ENCODE measurements around the gene LCN15.
"Not testable (repeated sequence)": the region's sequence is repeated elsewhere in the genome, so short reads cannot be mapped to it uniquely, and the experiment has no call there.

Gene LCN15

DNA sequence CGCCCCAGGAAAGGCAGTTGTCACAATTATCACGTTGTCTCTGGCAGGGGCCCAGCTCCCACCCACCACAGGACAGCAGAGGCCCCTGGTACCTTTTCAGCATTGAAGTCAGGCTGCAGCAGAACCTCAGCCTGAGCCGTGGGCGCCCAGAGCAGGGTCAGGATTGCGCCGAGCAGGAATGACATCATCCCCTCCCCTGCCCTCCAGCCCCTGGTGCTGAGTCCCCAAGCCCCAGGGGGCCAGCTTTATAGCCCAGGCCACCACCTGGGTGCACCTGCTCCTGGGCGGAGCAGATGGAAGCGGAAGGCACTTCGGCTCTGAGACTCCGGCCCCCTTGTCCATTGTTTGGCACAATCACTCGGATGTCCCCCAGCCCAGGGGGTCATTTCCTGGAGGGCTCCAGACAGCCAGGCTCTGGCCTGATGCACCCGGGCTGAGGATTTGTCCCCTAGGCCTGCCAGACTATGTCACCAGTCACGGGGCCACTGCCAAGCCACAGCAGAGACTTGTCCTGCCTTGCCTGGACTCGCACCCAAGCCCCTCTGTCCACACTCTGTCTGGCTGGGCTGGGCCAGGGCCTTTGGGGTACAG, at the start of gene LCN15:
TSS of gene LCN15 (minus strand) at position 218 of the 591 bp plus-strand sequence. CDS start at position 188, 30 bp downstream.
- no peak for DNase-seq (ENCODE audit: low read depth)

DNA sequence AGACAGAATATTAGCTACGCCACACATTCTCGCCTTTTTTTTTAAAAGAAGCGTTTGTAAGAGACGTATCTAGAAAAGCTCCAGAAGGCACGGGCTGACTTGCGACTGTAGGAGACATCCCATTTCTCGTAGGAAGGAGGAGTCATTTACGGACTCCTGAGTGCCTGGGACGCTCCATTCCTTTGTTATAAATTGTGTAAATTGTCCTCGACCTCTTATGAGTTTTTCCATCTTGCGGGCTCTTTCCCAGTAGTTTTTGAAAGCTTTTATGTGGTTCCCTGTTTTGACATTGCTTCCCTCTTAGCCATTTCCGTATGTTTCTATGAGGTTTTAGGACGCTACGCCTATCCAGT, 44.5 kb upstream of the LCN15 start:
- no peak for DNase-seq (ENCODE audit: low read depth)

DNA sequence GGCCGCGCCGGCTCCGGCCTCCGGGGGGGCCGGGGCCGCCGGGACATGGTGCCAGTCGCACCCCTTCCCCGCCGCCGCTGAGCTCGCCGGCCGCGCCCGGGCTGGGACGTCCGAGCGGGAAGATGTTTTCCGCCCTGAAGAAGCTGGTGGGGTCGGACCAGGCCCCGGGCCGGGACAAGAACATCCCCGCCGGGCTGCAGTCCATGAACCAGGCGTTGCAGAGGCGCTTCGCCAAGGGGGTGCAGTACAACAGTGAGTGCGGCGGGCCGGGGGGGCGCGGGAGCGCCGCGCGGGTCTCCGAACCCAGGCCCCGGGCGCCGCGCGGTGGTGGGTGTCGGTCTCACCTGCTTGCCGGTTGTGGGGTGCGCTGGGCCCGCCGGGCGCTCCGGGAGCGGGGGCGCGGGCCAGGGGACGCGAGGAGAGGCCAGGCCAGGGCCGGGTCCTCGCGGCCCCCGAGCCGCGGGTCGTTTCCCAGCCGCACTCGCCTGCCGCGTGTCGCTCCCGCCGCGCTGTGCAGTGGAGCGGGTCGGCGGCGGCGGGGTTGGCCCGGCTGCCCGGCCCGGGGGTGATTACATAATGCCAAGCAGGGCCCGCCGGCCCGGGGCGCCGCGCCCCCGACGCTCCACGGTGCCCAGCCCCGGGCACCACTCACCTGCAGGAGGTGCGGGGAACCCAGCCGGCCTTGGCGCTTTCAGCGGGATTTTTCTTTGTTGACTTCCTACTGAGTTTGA, 43.9 kb upstream of the LCN15 start:
- DNase-seq (ENCODE audit: low read depth), result no peak

DNA sequence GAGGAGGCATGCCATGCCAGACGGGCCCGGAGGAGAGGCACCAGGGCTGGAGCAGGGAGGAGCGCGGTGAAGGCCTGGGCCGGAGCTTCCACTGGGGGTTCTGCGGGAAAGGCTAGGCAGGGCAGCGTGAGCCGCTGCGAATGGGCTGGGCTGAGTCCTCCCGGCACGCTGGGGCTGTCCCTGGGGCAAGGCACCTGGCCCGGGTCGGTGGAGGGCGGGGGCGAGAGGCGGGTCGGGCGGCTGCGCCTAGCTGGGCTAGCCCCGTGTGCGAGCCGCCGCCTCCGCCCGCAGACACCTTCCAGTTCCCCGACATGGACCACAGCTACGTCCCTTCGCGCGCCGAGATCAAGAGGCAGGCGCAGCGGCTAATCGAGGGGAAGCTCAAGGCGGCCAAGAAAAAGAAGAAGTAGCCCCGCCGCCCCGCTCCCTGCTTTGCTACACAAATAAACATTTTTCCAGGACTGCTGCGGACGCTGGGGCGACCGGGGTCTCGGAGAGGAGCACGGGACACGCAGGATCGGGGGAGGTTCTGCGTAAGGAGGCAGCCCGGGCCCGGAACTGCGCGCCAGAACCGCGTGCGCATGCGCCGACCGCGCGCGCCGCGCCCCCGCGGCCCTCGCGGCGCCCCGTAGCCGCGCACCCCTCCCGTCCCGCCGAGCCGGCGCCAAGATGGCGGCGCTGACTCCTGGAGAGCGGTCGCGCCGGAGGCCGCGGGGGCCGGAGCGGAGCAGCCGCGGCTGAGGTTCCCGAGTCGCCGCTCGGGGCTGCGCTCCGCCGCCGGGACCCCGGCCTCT, 43.2 kb upstream of the LCN15 start, which contains the start of gene RABL6:
TSS of gene RABL6 (plus strand) at position 668 of the 794 bp plus-strand sequence. CDS start 249 bp downstream, outside the sequence.
- DNase-seq (ENCODE audit: low read depth), result peak; percentile 60

DNA sequence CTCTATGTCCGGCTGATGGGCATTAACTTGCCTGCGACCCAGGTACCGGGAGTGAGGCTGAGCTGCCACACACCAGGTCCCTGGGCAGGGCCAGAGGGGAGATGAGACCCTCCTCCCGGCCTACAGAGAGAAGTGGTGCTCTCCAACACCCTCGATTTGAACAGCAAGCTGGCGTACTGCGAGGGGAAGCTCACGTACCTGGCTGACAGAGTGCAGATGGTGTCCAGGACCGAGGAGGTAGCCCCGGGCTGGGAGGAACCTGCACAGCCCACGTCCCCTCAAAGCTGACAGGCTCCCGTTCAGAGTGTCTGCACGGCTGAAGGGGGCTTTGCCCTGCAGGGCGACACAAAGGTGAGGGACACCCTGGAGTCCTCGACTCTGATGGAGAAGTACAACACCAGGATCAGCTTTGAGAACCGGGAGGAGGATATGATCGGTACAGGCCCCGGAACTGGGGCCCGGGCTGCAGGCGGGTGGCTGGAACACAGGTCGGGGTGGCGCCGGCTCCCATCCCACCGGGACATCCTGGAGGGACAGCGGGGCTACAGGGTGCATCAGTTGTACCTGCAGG, 42.4 kb upstream of the LCN15 start:
- DNase-seq (ENCODE audit: low read depth), result no peak

DNA sequence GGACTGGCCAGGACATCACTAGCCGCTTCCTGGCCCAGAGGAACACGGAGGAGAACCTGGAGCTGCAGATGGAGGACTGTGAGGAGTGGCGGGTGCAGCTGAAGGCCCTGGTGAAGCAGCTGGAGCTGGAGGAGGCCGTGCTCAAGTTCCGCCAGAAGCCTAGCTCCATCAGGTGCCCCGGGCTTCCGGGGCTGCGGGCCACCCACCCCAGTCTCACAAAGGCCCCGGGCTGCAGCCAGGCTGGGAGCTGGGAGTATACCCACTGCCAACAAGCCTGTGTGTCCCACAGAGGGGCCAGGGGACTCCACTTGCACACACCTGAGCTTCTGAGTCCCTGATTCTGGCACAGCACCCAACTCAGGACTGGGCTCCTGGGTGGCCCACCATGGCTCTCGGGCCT, 41.7 kb upstream of the LCN15 start:
- DNase-seq (ENCODE audit: low read depth), result no peak

- DNase-seq (ENCODE audit: low read depth), result no peak
Observed at GRCh38 chr9:136805207-136805740, 41.0 kb upstream of the LCN15 start.

GRCh38 chr9:136804509-136805206, 40.3 kb upstream of the LCN15 start:
- no peak for DNase-seq (ENCODE audit: low read depth)

GRCh38 chr9:136803551-136804508, 39.5 kb upstream of the LCN15 start:
- no peak for DNase-seq (ENCODE audit: low read depth)

GRCh38 chr9:136803009-136803550, 38.8 kb upstream of the LCN15 start:
- not testable (repeated sequence) for DNase-seq (ENCODE audit: low read depth)

DNA sequence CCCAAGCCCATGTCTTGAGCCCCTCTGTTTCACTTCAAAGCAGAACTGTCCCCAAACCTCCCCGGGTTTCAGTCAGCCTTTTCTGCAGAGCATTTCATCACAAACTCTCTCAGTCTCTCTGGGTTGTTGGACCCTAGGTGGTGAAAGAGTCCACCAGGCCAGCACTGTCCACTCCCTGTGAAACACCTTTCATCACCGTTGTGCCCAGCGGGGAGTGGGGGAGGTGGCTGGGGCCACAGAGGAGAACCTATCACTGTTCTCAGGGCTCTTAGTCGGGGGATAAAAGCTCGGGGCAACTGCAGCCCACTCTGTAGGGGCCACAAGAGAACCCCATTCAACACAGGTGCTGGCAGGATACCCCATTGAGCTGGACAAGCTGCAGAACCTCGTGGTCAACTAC, 38.0 kb upstream of the LCN15 start:
- no peak for DNase-seq (ENCODE audit: low read depth)

DNA sequence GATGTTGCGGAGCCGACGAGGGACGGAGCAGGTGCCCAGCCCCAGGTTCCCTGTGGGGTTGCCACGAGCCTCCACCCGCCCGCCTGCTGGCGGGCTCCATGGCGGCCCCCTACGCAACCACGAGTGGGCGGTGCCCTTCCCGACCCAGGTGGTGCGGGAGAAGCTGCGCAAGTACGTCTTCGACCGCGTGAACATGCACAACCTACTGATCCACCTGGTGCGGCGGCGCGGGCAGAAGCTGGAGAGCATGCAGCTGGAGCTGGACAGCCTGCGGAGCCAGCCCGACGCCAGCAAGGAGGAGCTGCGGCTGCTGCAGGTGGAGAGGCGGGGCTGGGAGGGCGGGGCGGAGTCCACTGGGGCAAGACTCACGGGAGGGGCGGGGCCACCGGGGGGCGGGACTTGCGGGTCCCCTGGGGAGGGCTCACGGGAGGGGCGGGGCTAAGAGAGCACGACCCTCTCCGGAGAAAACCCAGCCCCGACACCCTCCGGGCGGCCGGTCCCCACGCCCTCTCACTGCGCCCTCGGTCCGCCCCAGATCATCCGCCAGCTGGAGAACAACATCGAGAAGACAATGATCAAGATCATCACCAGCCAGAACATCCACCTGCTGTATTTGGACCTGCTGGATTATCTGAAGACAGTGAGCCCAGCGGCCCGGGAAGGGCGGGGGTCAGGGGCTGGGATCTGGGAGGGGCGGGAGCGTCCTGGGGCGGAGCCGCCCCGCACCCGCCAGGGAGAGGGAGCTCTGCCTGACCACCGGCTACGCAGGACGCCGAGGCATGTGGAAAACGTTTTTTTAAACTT, 35.7 kb upstream of the LCN15 start:
- DNase-seq (ENCODE audit: low read depth), result peak; percentile 89

DNA sequence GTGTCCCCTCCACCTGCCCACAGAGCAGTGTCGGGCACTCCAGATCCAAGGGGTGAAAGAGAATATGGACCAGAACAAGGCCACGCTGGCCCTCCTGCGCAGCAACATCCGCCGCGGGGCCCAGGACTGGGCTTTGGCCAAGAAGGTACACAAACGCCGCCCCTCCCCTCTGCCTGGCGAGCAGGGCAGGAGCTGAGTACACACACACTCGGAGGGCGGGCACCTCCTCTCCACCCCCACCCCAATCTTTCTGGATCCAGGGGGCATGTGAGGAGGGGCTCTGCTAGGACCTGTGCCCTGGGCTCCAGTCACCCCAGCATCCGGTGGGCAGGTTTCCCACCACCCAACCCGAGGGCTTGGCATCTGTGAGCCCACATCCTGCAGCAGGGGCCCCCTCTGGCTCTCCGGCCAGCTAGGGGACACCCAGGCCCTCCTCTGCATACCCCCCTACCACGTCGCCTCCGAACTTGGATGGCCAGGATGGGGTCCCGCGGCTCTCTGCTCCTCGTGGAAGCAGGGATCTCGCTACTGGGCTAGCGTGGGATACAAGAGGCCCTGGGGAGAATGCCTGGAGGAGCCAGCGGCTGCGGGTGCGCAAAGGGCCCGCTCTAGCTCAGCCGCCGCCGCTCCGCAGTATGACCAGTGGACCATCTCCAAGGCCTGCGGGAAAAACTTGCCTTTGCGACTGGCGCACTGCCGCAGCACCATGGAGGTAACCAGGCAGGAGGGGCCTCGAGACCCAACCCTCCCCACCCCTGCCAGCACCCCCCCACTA, 34.9 kb upstream of the LCN15 start:
- DNase-seq (ENCODE audit: low read depth), result no peak

GRCh38 chr9:136798708-136799078, 34.4 kb upstream of the LCN15 start:
- DNase-seq (ENCODE audit: low read depth), result no peak

DNA sequence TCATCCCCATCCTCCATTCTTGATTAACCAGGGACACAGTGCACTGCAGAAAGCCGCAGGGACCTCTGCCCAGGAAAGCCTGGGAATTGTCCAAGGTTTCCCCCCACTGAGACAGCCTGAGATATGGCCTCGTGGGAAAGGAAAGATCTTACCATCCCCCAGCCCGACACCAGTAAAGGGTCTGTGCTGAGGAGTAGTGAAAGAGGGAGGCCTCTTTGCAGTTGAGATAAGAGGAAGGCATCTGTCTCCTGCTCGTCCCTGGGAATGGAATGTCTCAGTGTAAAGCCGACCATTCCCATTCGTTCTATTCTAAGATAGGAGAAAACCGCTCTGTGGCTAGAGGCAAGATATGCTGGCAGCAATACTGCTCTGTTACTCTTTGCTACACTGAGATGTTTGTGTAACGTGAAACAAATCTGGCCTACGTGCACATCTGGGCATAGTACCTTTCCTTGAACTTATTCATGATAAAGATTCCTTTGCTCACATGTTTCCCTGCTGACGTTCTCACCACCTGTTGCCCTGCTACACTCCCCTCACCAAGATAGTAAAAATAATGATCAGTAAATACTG, 32.5 kb upstream of the LCN15 start:
- not testable (repeated sequence) for DNase-seq (ENCODE audit: low read depth)

GRCh38 chr9:136796238-136796774, 32.0 kb upstream of the LCN15 start, which contains the start of gene CCDC183:
Gene CCDC183 (plus strand): TSS chr9:136796338. CDS start chr9:136796398, 60 bp downstream.
- DNase-seq (ENCODE audit: low read depth), result no peak

DNA sequence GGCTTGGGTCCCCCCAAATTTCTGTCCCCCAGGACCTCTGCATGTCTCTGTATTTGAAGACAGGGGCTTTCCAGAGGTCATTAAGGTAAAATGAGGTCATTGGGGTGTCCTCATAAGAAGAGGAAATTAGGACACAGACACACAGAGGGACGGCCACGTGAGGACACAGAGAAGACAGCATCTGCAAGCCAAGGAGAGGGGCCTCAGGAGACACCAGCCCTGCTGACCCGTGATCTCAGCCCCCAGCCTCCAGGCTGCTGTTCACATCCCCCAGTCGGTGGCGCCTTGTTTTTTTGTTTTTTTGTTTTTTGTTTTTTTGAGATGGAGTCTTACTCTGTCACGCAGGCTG, 30.7 kb upstream of the LCN15 start:
- DNase-seq (ENCODE audit: low read depth), result no peak

Measured in activated gamma-delta T cell treated with anti-CD3 and anti-CD28 coated beads, Interleukin-2, amount 50 U/mL, for 16 hours (primary cell).